Upper lobe of right lung (tissue), 1 donor: ENCODE results near the gene SPATC1L. TPM values are rescaled to one million over a fixed set of nuclear protein-coding genes. Genes with fewer than 3 reads are reported as not detected.
"Not testable (repeated sequence)": the region's sequence is repeated elsewhere in the genome, so short reads cannot be mapped to it uniquely, and the experiment has no call there.

ENCODE experiments used
- ATAC-seq: fragments of 200-7000 bp; cut with Tn5 transposase; one replicate; pipeline ENCODE4 v1.9.1; 2020; ENCODE audit warnings: mild to moderate bottlenecking, moderate library complexity
- DNase-seq: peaks from one replicate; pipeline ENCODE4 v3.0.0-alpha.2; 2020
- H3K27ac ChIP-seq: fragments of 200-600 bp; one replicate; pipeline ENCODE4 v1.8.0; 2022
- H3K27me3 ChIP-seq: fragments of 200-600 bp; one replicate; pipeline ENCODE4 v1.8.0; 2022; ENCODE audit warnings: mild to moderate bottlenecking
- H3K36me3 ChIP-seq: fragments of 200-600 bp; one replicate; pipeline ENCODE4 v1.8.0; 2022
- H3K4me1 ChIP-seq: fragments of 200-600 bp; one replicate; pipeline ENCODE4 v1.8.0; 2022
- H3K4me3 ChIP-seq: fragments of 200-600 bp; one replicate; pipeline ENCODE4 v1.8.0; 2022; ENCODE audit warnings: mild to moderate bottlenecking
- H3K9me3 ChIP-seq: fragments of 200-600 bp; one replicate; pipeline ENCODE4 v1.8.0; 2022
- intact Hi-C: fragments of 100-400 bp; cut with DNase I; formaldehyde crosslinking; loops from one replicate; pipeline ENCODE4 v1.11.0; 2022
- total RNA-seq: library from RNA; stranded (reverse); fragmentation: NEBNext Ultra II Directional; extraction: Animal tissue kit (Norgen Biotek cat#: 25700); gene quantifications from one replicate; pipeline ENCODE4 v1.2.1, GENCODE V29; 2021
- TF ChIP-seq, protein P1 (sequence below): fragments of 200-600 bp; IDR thresholded peaks from one replicate; pipeline ENCODE4 v1.8.0; 2022; ENCODE audit warnings: antibody characterized with exemption
- donor health status: DM: no; HTN: yes; CAD: no; lungs with severe emphysema.

The SPATC1L gene
- total RNA-seq, 1 donor from 2014 or later, result 4.7 TPM

GRCh38 chr21:46173573-46173972 is 10.7 kb downstream of the SPATC1L start:
- H3K9me3 ChIP-seq, result no peaks in the 10 kb centered on the region
- H3K27me3 ChIP-seq, result no peaks in the 10 kb centered on the region
- ATAC-seq, result no peak
- intact Hi-C loops, result no loop called here
- no peaks in the 10 kb centered on the region for H3K36me3 ChIP-seq
- H3K4me1 ChIP-seq, result no peaks in the 10 kb centered on the region
- H3K27ac ChIP-seq, result no peak overlapping the region
- TF ChIP-seq, protein P1, sequence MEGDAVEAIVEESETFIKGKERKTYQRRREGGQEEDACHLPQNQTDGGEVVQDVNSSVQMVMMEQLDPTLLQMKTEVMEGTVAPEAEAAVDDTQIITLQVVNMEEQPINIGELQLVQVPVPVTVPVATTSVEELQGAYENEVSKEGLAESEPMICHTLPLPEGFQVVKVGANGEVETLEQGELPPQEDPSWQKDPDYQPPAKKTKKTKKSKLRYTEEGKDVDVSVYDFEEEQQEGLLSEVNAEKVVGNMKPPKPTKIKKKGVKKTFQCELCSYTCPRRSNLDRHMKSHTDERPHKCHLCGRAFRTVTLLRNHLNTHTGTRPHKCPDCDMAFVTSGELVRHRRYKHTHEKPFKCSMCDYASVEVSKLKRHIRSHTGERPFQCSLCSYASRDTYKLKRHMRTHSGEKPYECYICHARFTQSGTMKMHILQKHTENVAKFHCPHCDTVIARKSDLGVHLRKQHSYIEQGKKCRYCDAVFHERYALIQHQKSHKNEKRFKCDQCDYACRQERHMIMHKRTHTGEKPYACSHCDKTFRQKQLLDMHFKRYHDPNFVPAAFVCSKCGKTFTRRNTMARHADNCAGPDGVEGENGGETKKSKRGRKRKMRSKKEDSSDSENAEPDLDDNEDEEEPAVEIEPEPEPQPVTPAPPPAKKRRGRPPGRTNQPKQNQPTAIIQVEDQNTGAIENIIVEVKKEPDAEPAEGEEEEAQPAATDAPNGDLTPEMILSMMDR, result no peak
- no peak overlapping the region for H3K4me3 ChIP-seq
- peak; percentile 37 for DNase-seq

GRCh38 chr21:46172863-46173528 is 11.3 kb downstream of the SPATC1L start:
- no peak overlapping the region for H3K4me3 ChIP-seq
- intact Hi-C loops, result no loop called here
- TF ChIP-seq, protein P1, result no peak
- H3K9me3 ChIP-seq, result no peaks in the 10 kb centered on the region
- no peaks in the 10 kb centered on the region for H3K36me3 ChIP-seq
- H3K4me1 ChIP-seq, result no peaks in the 10 kb centered on the region
- ATAC-seq (no peak), DNase-seq (peak; percentile 42)
- no peaks in the 10 kb centered on the region for H3K27me3 ChIP-seq
- H3K27ac ChIP-seq, result no peak overlapping the region

DNA sequence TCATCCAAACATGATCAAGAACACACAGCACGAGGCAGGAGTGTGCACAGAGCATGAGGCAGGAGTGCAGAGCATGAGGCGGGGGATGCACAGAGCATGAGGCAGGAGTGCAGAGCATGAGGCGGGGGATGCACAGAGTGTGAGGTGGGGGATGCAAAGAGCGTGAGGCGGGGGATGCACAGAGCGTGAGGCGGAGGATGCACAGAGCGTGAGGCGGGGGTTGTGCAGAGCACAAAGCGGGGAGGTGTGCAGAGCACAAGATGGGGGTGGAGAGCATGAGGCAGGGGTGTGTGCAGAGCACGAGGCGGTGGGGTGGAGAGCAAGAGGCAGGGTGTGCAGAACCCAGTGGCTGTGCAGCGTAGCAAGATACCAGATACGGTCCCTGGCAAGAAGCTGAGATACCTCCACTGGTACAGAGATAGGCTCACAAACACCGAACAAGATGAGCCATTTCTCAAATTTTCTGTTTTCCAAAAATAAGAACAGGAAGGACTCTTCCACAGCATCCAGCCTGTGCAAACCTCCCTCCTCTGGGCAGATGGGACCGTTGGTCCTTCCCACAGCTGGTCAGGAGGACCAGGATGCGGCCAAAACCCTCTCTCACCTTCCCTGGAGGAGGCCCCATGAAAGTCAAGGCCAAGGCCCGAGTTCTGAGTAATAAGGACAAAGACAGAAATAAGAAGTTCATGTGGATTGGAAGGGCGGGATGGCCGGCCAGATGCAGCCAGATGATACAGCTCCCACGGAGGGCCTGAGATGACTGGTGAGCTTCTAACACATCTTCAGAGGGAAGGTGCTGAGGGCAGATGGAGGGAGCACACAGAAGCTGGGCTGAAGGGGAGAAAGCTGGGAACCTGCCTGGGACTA is 12.0 kb downstream of the SPATC1L start:
- H3K27me3 ChIP-seq, result no peaks in the 10 kb centered on the region
- no peak overlapping the region for H3K27ac ChIP-seq
- no peak overlapping the region for H3K4me3 ChIP-seq
- ATAC-seq, result peak; percentile 13
- peak; percentile 30 for DNase-seq
- H3K9me3 ChIP-seq, result no peaks in the 10 kb centered on the region
- H3K36me3 ChIP-seq, result no peaks in the 10 kb centered on the region
- intact Hi-C loops, result no loop called here
- no peaks in the 10 kb centered on the region for H3K4me1 ChIP-seq
- TF ChIP-seq, protein P1, result no peak

- H3K4me1 ChIP-seq, result no peaks in the 10 kb centered on the region
- TF ChIP-seq, protein P1, result no peak
- no peaks in the 10 kb centered on the region for H3K36me3 ChIP-seq
- DNase-seq (no peak), ATAC-seq (no peak)
- no peaks in the 10 kb centered on the region for H3K27me3 ChIP-seq
- intact Hi-C loops, result no loop called here
- no peak overlapping the region for H3K4me3 ChIP-seq
- H3K27ac ChIP-seq, result no peak overlapping the region
- no peaks in the 10 kb centered on the region for H3K9me3 ChIP-seq
Measured at GRCh38 chr21:46171585-46171984, 12.7 kb downstream of the SPATC1L start.

- DNase-seq, H3K36me3 ChIP-seq, H3K9me3 ChIP-seq, H3K27ac ChIP-seq, ATAC-seq, H3K27me3 ChIP-seq, H3K4me1 ChIP-seq, intact Hi-C loops, H3K4me3 ChIP-seq: not testable (repeated sequence)
Measured at GRCh38 chr21:46170436-46171193, 13.6 kb downstream of the SPATC1L start.
